ENCODE measurements around the gene EXOSC2.
"Not testable (repeated sequence)": the region's sequence is repeated elsewhere in the genome, so short reads cannot be mapped to it uniquely, and the experiment has no call there.

DNA sequence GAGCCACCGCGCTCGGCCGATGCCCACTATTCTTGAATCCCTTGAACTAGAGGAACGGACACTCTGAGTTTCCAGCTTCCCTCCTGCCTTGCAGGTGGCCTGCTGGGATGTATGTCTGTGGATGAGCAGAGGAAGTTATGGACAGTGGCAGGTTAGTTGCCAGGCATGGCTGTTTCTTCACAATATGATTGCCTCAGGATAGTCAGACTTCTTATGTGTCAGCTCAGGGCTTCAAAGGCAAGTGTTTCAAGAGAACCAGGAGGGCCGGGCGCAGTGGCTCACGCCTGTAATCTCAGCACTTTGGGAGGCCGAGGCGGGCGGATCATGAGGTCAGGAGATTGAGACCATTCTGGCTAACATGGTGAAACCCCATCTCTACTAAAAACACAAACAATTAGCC lies 7.6 kb upstream of the EXOSC2 start:
- TF ChIP-seq, protein P1, sequence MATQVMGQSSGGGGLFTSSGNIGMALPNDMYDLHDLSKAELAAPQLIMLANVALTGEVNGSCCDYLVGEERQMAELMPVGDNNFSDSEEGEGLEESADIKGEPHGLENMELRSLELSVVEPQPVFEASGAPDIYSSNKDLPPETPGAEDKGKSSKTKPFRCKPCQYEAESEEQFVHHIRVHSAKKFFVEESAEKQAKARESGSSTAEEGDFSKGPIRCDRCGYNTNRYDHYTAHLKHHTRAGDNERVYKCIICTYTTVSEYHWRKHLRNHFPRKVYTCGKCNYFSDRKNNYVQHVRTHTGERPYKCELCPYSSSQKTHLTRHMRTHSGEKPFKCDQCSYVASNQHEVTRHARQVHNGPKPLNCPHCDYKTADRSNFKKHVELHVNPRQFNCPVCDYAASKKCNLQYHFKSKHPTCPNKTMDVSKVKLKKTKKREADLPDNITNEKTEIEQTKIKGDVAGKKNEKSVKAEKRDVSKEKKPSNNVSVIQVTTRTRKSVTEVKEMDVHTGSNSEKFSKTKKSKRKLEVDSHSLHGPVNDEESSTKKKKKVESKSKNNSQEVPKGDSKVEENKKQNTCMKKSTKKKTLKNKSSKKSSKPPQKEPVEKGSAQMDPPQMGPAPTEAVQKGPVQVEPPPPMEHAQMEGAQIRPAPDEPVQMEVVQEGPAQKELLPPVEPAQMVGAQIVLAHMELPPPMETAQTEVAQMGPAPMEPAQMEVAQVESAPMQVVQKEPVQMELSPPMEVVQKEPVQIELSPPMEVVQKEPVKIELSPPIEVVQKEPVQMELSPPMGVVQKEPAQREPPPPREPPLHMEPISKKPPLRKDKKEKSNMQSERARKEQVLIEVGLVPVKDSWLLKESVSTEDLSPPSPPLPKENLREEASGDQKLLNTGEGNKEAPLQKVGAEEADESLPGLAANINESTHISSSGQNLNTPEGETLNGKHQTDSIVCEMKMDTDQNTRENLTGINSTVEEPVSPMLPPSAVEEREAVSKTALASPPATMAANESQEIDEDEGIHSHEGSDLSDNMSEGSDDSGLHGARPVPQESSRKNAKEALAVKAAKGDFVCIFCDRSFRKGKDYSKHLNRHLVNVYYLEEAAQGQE (IDR thresholded peaks at IDR 0.05; ENCODE audit: borderline replicate concordance) = not testable (repeated sequence)
- not testable (repeated sequence) for TF ChIP-seq POLR2AphosphoS5 (IDR thresholded peaks at IDR 0.05); MXI1 (conservative IDR thresholded peaks at IDR 0.05; ENCODE audit: poor library complexity, severe bottlenecking); TAF1 (IDR thresholded peaks at IDR 0.05; ENCODE audit: low read depth); RAD21 (conservative IDR thresholded peaks at IDR 0.05)
- TF ChIP-seq, protein P2, sequence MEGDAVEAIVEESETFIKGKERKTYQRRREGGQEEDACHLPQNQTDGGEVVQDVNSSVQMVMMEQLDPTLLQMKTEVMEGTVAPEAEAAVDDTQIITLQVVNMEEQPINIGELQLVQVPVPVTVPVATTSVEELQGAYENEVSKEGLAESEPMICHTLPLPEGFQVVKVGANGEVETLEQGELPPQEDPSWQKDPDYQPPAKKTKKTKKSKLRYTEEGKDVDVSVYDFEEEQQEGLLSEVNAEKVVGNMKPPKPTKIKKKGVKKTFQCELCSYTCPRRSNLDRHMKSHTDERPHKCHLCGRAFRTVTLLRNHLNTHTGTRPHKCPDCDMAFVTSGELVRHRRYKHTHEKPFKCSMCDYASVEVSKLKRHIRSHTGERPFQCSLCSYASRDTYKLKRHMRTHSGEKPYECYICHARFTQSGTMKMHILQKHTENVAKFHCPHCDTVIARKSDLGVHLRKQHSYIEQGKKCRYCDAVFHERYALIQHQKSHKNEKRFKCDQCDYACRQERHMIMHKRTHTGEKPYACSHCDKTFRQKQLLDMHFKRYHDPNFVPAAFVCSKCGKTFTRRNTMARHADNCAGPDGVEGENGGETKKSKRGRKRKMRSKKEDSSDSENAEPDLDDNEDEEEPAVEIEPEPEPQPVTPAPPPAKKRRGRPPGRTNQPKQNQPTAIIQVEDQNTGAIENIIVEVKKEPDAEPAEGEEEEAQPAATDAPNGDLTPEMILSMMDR (IDR thresholded peaks at IDR 0.05; ENCODE audit: poor library complexity, severe bottlenecking) = not testable (repeated sequence)
